K562 (cell line): Measurements from ENCODE around the gene ZNF90. TPM values are rescaled to one million over a fixed set of nuclear protein-coding genes. Genes with fewer than 3 reads are reported as not detected.

Experiments
- FOS ChIP-seq: IDR thresholded peaks from 3 replicates; pipeline ENCODE4 v1.6.1; 2011; ENCODE audit not compliant: insufficient read length; ENCODE audit errors: extremely low read depth
- FOXM1 ChIP-seq, 2 experiments: fragments of 450-650 bp in 1 of 2; sonication (generic) in 1 of 2; formaldehyde crosslinking in 1 of 2; IDR thresholded peaks; 2 replicates each; pipeline versions ENCODE4 v1.6.1 to v1.9.0; 2017 to 2022; ENCODE audit warnings: low read depth in 2 of 2, mild to moderate bottlenecking in 2 of 2, missing genetic modification reagents in 1 of 2, moderate library complexity in 1 of 2
- NCOA4 ChIP-seq: fragments of 450-650 bp; IDR thresholded peaks from 2 replicates; pipeline ENCODE4 v1.6.1; 2018; ENCODE audit warnings: mild to moderate bottlenecking; ENCODE audit not compliant: partially characterized antibody
- NFYB ChIP-seq: IDR thresholded peaks from 2 replicates; pipeline ENCODE4 v1.6.1; 2011; ENCODE audit warnings: mild to moderate bottlenecking, moderate library complexity; ENCODE audit not compliant: insufficient read length; ENCODE audit errors: extremely low read depth
- RFX7 ChIP-seq: fragments of 250-450 bp; sonication (Bioruptor Pico); IDR thresholded peaks from 2 replicates; pipeline ENCODE4 v1.5.1; 2021; ENCODE audit warnings: mild to moderate bottlenecking
- RHOXF2B ChIP-seq: fragments of 250-450 bp; sonication (Bioruptor Pico); conservative IDR thresholded peaks from 2 replicates; pipeline ENCODE4 v1.5.1; 2021
- TGIF2 ChIP-seq: sonication (generic); formaldehyde crosslinking; IDR thresholded peaks from 2 replicates; pipeline ENCODE4 v1.8.1; 2022; ENCODE audit warnings: mild to moderate bottlenecking, missing genetic modification reagents, moderate library complexity
- polyA plus RNA-seq, 8 experiments: library from polyadenylated mRNA; depleted of rRNA in 4 of 8; stranded (reverse) in 5 of 8; unstranded in 3 of 8; fragments of >200 nt; fragmentation: Nextera tagmentation in 2 of 8; fragmentation: Illumina TruSeq in 1 of 8; extraction: Ambion mirVana in 2 of 8; extraction: Trizol in 1 of 8; gene quantifications; 2 replicates each; pipeline versions ENCODE4 v1.2.1 to v1.2.3, GENCODE V29; 2011 to 2014; ENCODE audit warnings: inconsistent platforms in 1 of 8, missing spikeins in 1 of 8
- total RNA-seq, 7 experiments: library from RNA; depleted of rRNA in 6 of 7; stranded (reverse); fragments of >200 nt in 6 of 7; fragmentation: Illumina TruSeq in 2 of 7; extraction: Trizol in 2 of 7; gene quantifications; 2 replicates each; pipeline versions ENCODE4 v1.2.1 to v1.2.3, GENCODE V29; 2011 to 2021; ENCODE audit warnings: low replicate concordance in 1 of 7
- TF ChIP-seq, protein P1 (sequence below): fragments of 450-650 bp; IDR thresholded peaks from 2 replicates; pipeline ENCODE4 v1.6.1; 2016; ENCODE audit warnings: mild to moderate bottlenecking, moderate library complexity
- TF ChIP-seq, protein P2 (sequence below), 2 experiments: IDR thresholded peaks in 1 of 2; conservative IDR thresholded peaks in 1 of 2; 2 replicates each; pipeline ENCODE4 v1.6.1; 2016; ENCODE audit warnings: low read depth in 2 of 2, mild to moderate bottlenecking in 1 of 2, missing compliant biosample characterization in 1 of 2, missing genetic modification characterization in 1 of 2, moderate library complexity in 1 of 2
- TF ChIP-seq, protein P3 (sequence below): fragments of 250-450 bp; sonication (Bioruptor Pico); IDR thresholded peaks from 2 replicates; pipeline ENCODE4 v1.8.0; 2022; ENCODE audit warnings: moderate library complexity, mild to moderate bottlenecking, inconsistent platforms

The ZNF90 gene
- total and polyA plus RNA-seq, 9 of the 15 experiments (the other 6 are each of a cell fraction or from before 2014, with no cell fraction given), result 0.20 to 0.89 (median 0.67) TPM; not detected in 1

- TF ChIP-seq, protein P1, sequence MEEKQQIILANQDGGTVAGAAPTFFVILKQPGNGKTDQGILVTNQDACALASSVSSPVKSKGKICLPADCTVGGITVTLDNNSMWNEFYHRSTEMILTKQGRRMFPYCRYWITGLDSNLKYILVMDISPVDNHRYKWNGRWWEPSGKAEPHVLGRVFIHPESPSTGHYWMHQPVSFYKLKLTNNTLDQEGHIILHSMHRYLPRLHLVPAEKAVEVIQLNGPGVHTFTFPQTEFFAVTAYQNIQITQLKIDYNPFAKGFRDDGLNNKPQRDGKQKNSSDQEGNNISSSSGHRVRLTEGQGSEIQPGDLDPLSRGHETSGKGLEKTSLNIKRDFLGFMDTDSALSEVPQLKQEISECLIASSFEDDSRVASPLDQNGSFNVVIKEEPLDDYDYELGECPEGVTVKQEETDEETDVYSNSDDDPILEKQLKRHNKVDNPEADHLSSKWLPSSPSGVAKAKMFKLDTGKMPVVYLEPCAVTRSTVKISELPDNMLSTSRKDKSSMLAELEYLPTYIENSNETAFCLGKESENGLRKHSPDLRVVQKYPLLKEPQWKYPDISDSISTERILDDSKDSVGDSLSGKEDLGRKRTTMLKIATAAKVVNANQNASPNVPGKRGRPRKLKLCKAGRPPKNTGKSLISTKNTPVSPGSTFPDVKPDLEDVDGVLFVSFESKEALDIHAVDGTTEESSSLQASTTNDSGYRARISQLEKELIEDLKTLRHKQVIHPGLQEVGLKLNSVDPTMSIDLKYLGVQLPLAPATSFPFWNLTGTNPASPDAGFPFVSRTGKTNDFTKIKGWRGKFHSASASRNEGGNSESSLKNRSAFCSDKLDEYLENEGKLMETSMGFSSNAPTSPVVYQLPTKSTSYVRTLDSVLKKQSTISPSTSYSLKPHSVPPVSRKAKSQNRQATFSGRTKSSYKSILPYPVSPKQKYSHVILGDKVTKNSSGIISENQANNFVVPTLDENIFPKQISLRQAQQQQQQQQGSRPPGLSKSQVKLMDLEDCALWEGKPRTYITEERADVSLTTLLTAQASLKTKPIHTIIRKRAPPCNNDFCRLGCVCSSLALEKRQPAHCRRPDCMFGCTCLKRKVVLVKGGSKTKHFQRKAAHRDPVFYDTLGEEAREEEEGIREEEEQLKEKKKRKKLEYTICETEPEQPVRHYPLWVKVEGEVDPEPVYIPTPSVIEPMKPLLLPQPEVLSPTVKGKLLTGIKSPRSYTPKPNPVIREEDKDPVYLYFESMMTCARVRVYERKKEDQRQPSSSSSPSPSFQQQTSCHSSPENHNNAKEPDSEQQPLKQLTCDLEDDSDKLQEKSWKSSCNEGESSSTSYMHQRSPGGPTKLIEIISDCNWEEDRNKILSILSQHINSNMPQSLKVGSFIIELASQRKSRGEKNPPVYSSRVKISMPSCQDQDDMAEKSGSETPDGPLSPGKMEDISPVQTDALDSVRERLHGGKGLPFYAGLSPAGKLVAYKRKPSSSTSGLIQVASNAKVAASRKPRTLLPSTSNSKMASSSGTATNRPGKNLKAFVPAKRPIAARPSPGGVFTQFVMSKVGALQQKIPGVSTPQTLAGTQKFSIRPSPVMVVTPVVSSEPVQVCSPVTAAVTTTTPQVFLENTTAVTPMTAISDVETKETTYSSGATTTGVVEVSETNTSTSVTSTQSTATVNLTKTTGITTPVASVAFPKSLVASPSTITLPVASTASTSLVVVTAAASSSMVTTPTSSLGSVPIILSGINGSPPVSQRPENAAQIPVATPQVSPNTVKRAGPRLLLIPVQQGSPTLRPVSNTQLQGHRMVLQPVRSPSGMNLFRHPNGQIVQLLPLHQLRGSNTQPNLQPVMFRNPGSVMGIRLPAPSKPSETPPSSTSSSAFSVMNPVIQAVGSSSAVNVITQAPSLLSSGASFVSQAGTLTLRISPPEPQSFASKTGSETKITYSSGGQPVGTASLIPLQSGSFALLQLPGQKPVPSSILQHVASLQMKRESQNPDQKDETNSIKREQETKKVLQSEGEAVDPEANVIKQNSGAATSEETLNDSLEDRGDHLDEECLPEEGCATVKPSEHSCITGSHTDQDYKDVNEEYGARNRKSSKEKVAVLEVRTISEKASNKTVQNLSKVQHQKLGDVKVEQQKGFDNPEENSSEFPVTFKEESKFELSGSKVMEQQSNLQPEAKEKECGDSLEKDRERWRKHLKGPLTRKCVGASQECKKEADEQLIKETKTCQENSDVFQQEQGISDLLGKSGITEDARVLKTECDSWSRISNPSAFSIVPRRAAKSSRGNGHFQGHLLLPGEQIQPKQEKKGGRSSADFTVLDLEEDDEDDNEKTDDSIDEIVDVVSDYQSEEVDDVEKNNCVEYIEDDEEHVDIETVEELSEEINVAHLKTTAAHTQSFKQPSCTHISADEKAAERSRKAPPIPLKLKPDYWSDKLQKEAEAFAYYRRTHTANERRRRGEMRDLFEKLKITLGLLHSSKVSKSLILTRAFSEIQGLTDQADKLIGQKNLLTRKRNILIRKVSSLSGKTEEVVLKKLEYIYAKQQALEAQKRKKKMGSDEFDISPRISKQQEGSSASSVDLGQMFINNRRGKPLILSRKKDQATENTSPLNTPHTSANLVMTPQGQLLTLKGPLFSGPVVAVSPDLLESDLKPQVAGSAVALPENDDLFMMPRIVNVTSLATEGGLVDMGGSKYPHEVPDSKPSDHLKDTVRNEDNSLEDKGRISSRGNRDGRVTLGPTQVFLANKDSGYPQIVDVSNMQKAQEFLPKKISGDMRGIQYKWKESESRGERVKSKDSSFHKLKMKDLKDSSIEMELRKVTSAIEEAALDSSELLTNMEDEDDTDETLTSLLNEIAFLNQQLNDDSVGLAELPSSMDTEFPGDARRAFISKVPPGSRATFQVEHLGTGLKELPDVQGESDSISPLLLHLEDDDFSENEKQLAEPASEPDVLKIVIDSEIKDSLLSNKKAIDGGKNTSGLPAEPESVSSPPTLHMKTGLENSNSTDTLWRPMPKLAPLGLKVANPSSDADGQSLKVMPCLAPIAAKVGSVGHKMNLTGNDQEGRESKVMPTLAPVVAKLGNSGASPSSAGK, result no peak
- TF ChIP-seq, protein P2, sequence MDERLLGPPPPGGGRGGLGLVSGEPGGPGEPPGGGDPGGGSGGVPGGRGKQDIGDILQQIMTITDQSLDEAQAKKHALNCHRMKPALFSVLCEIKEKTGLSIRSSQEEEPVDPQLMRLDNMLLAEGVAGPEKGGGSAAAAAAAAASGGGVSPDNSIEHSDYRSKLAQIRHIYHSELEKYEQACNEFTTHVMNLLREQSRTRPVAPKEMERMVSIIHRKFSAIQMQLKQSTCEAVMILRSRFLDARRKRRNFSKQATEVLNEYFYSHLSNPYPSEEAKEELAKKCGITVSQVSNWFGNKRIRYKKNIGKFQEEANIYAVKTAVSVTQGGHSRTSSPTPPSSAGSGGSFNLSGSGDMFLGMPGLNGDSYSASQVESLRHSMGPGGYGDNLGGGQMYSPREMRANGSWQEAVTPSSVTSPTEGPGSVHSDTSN (CRISPR knock-in tag; IDR thresholded peaks at IDR 0.05; ENCODE audit: low read depth), result peak; percentile 60
- TF ChIP-seq, protein P2 (tag; conservative IDR thresholded peaks at IDR 0.05; ENCODE audit: low read depth), result peak; percentile 73
- TF ChIP-seq TGIF2 (CRISPR knock-in tag) (no peak), RHOXF2B (CRISPR knock-in tag) (no peak), FOS (peak; percentile 48), FOXM1 (IDR thresholded peaks at IDR 0.05; ENCODE audit: low read depth) (no peak), FOXM1 (CRISPR knock-in tag; IDR thresholded peaks at IDR 0.05; ENCODE audit: low read depth) (no peak), NFYB (peak; percentile 79), RFX7 (CRISPR knock-in tag) (no peak), NCOA4 (no peak)
- TF ChIP-seq, protein P3, sequence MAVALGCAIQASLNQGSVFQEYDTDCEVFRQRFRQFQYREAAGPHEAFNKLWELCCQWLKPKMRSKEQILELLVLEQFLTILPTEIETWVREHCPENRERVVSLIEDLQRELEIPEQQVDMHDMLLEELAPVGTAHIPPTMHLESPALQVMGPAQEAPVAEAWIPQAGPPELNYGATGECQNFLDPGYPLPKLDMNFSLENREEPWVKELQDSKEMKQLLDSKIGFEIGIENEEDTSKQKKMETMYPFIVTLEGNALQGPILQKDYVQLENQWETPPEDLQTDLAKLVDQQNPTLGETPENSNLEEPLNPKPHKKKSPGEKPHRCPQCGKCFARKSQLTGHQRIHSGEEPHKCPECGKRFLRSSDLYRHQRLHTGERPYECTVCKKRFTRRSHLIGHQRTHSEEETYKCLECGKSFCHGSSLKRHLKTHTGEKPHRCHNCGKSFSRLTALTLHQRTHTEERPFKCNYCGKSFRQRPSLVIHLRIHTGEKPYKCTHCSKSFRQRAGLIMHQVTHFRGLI (CRISPR knock-in tag), result no peak
Observed at GRCh38 chr19:20167020-20167644, 89.3 kb downstream of the ZNF90 start, which contains the start of gene ZNF486 (continued).
